Measurements from ENCODE around the gene NUP153. TPM values are rescaled to one million over a fixed set of nuclear protein-coding genes. Genes with fewer than 3 reads are reported as not detected.
"Not testable (repeated sequence)": the region's sequence is repeated elsewhere in the genome, so short reads cannot be mapped to it uniquely, and the experiment has no call there.

NUP153 gene
- total RNA-seq, 1 experiment from 2014 or later, result 37.8 TPM

- DNase-seq (ENCODE audit: low spot score), result no peak
These were observed 103.8 kb downstream of the NUP153 start for GRCh38 chr6:17602888-17603287.

- DNase-seq (ENCODE audit: low spot score), result no peak
These were observed 105.4 kb downstream of the NUP153 start for GRCh38 chr6:17601386-17601703.

- DNase-seq (ENCODE audit: low spot score), result no peak
These were observed 106.0 kb downstream of the NUP153 start for GRCh38 chr6:17600527-17601385.

- DNase-seq (ENCODE audit: low spot score), result peak; percentile 84
These were observed 106.7 kb downstream of the NUP153 start, which contains the start of gene FAM8A1 for GRCh38 chr6:17599877-17600526. TSS of gene FAM8A1 (plus strand) at chr6:17600302. CDS start at chr6:17600410, 108 bp downstream.

- DNase-seq (ENCODE audit: low spot score), result no peak
These were observed 110.6 kb downstream of the NUP153 start for GRCh38 chr6:17596085-17596484.

GRCh38 chr6:17593246-17593645 is 113.5 kb downstream of the NUP153 start:
- no peak for DNase-seq (ENCODE audit: low spot score)

GRCh38 chr6:17591287-17591686 is 115.4 kb downstream of the NUP153 start:
- DNase-seq (ENCODE audit: low spot score), result no peak

GRCh38 chr6:17589406-17590096 is 117.2 kb downstream of the NUP153 start:
- DNase-seq (ENCODE audit: low spot score), result peak; percentile 84

- no peak for DNase-seq (ENCODE audit: low spot score)
These were observed 118.7 kb downstream of the NUP153 start for GRCh38 chr6:17588011-17588410.

GRCh38 chr6:17586623-17587022 is 120.1 kb downstream of the NUP153 start:
- not testable (repeated sequence) for DNase-seq (ENCODE audit: low spot score)

- peak; percentile 37 for DNase-seq (ENCODE audit: low spot score)
These were observed 120.8 kb downstream of the NUP153 start for GRCh38 chr6:17585766-17586490.

GRCh38 chr6:17584241-17584803 is 122.4 kb downstream of the NUP153 start:
- DNase-seq (ENCODE audit: low spot score), result peak; percentile 60

GRCh38 chr6:17583811-17584210 is 122.9 kb downstream of the NUP153 start:
- no peak for DNase-seq (ENCODE audit: low spot score)

- DNase-seq (ENCODE audit: low spot score), result not testable (repeated sequence)
These were observed 125.4 kb downstream of the NUP153 start for GRCh38 chr6:17581282-17581681.

- DNase-seq (ENCODE audit: low spot score), result no peak
These were observed 126.1 kb downstream of the NUP153 start for GRCh38 chr6:17580518-17581048.

GRCh38 chr6:17577059-17577458 is 129.7 kb downstream of the NUP153 start:
- no peak for DNase-seq (ENCODE audit: low spot score)

- no peak for DNase-seq (ENCODE audit: low spot score)
These were observed 131.7 kb downstream of the NUP153 start for GRCh38 chr6:17574866-17575560.

GRCh38 chr6:17565399-17565798 is 141.3 kb downstream of the NUP153 start:
- no peak for DNase-seq (ENCODE audit: low spot score)
